ENCODE results near the gene KLHL42.
"Not testable (repeated sequence)": the region's sequence is repeated elsewhere in the genome, so short reads cannot be mapped to it uniquely, and the experiment has no call there.

KLHL42 gene

DNA sequence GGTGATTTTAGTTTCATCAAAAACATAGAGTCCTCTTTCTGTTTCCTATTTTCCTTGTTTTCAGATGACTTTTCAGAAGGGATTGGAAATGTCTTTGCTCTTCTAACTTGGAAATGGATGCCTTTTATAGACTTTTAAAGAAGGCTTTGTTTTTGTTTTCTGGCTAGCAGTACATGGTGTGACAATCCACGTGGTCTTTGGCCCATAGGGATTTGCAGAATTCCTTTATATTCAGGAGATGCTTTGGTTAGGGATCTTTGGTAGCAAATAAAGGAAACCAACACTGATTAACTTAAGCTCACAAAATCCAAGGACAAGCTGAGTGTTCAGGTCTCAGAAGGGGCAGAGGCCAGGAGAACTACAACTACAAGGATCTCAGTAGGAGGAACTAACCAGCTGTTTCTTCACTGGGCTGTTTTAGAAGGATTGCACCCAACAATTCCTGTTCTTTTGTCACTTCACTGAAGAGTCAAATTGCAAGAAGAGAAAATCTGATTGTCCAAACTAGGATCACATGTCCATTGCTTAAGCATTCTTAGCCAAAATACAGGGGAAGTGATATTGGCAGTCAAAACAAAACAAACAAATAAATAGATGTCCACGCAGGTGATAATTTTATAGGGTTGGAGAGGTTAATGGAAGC, 58.6 kb downstream of the KLHL42 start:
- in situ Hi-C loops (cut with MboI; ENCODE audit: low sequenced_read_pairs, unreplicated experiment), result no loop called here
- TF ChIP-seq, protein P1, sequence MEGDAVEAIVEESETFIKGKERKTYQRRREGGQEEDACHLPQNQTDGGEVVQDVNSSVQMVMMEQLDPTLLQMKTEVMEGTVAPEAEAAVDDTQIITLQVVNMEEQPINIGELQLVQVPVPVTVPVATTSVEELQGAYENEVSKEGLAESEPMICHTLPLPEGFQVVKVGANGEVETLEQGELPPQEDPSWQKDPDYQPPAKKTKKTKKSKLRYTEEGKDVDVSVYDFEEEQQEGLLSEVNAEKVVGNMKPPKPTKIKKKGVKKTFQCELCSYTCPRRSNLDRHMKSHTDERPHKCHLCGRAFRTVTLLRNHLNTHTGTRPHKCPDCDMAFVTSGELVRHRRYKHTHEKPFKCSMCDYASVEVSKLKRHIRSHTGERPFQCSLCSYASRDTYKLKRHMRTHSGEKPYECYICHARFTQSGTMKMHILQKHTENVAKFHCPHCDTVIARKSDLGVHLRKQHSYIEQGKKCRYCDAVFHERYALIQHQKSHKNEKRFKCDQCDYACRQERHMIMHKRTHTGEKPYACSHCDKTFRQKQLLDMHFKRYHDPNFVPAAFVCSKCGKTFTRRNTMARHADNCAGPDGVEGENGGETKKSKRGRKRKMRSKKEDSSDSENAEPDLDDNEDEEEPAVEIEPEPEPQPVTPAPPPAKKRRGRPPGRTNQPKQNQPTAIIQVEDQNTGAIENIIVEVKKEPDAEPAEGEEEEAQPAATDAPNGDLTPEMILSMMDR (IDR thresholded peaks at IDR 0.05; ENCODE audit: borderline replicate concordance, control extremely low read depth, extremely low read depth, insufficient read depth, missing control alignments), result no peak

DNA sequence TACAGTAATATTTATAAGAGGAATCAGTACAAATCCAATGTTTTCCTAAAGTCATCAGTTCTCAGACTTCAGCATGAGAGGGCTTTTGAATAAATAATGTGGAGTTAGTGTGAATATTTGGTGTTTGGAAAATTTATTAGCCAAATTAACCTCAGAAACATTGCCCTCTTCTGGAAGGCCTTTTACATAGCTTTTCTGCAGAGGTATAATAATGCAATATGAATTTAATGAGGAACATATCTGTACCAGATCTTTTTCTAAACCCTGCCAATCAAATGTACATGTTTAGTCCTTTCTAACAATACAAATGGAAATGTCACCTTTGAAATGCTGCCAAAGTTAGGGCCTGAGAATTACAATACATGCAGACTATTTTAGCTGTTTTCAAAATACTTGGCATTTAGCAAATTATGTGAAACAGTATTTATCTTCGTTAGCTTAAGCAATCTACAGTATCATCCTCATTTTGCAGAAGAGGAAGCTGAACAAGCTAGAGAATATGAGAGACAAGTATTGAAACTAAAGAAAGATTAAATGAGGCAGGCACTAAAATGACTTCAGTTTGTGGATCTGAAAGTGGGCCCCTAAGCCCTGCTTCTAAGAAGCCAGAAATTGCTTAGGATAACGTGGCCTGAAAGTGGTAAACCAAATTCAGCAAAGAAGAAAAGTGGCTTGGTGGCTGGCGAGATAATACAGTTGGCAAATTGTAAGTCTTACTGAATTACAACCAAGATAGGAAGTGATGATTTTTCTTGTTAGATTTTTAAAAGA, 60.4 kb downstream of the KLHL42 start:
- DNase-seq (ENCODE audit: low spot score), result no peak
- TF ChIP-seq, protein P1 (IDR thresholded peaks at IDR 0.05; ENCODE audit: borderline replicate concordance, control extremely low read depth, extremely low read depth, insufficient read depth, missing control alignments), result peak; percentile 6

More for the DNA sequence above, 58.6 kb downstream of the KLHL42 start:
- no peak for DNase-seq (ENCODE audit: low spot score)

DNA sequence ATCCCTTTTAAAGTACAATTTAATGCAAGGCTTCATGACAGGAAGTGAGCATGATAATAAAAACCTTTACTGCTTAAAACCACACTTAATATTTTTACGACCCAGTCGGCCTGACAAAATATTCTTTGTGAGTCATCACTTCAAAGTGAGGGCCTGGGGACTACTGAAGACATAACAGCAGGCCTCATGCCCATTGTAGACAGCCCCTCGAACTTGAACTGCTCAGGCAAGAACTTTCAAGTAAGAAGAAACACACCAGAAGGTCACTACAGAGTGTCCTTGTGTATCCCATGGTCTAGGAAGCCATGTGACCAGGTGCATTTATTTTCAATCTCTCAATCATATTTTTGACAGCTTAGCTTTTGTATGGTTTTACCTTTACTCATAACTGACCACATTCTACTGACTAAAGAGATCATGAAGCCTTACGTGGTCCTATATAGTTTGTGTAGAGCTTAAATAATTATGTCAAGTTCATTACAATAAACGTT, 61.4 kb downstream of the KLHL42 start:
- TF ChIP-seq, protein P1 (IDR thresholded peaks at IDR 0.05; ENCODE audit: borderline replicate concordance, control extremely low read depth, extremely low read depth, insufficient read depth, missing control alignments), result no peak
- no peak for DNase-seq (ENCODE audit: low spot score)
- in situ Hi-C loops (cut with MboI; ENCODE audit: low sequenced_read_pairs, unreplicated experiment), result no loop called here

More for the DNA sequence above, 60.4 kb downstream of the KLHL42 start:
- in situ Hi-C loops (cut with MboI; ENCODE audit: low sequenced_read_pairs, unreplicated experiment), result no loop called here

DNA sequence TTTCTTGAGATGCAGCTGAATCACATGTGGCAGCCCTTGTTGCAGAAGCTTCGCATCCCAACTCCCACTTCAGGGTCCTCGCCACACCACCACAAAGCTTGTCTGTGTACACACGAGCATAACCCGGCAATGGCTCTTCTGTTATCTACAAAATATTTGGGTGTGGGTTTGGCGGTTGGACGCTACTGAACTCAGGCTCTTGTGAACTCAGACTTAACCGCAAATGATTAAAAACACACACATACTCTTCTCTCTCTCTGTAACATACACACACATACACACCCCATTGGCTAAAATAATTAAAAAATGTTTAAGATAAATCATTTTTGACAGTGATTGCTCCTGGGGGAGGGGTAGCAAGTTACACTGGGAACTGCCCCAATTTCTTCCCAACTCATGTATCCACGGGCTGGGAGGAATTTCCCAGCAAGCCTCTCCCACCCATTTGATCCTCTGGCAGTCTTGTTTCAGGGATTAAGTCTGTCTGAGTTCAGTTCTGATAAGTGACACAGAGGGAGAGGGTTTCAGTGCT, 63.7 kb downstream of the KLHL42 start:
- TF ChIP-seq, protein P1 (IDR thresholded peaks at IDR 0.05; ENCODE audit: borderline replicate concordance, control extremely low read depth, extremely low read depth, insufficient read depth, missing control alignments), result no peak
- in situ Hi-C loops (cut with MboI; ENCODE audit: low sequenced_read_pairs, unreplicated experiment), result no loop called here
- no peak for DNase-seq (ENCODE audit: low spot score)

DNA sequence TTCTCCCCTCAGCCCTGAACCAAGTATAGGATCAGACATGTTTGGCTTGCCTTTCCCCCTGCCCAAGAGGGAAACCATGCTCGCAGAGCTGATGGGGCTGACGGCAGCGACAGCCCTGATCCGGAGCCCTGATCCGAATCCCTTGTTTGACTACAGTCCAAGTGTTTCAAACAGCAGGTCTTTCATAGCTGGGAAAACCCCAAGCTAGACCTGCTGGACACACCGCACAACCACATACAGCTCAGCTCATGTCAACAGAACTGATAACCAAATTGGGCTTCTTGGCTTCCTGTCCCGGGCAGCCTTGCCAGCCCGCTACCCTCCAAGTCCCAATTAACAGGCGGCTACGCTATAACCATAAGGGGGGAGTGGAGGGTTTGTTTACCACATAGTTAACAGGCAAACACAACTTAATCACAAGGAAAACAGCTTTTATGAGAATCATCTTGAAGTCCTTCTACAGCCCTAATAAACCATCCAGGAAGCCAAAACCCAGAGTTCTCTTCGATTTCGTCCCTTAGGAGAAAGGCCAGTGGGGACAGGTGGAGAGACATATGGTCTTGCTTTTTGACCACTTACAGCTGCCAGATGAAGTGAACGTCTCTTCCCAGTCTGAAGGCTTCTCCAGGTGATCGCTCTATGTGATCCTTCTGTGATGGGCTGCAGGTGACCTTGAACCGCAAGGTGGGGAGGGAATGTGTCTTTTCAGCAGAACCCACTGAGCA, 64.5 kb downstream of the KLHL42 start:
- TF ChIP-seq, protein P1 (IDR thresholded peaks at IDR 0.05; ENCODE audit: borderline replicate concordance, control extremely low read depth, extremely low read depth, insufficient read depth, missing control alignments), result no peak
- in situ Hi-C loops (cut with MboI; ENCODE audit: low sequenced_read_pairs, unreplicated experiment), result no loop called here
- no peak for DNase-seq (ENCODE audit: low spot score)

DNA sequence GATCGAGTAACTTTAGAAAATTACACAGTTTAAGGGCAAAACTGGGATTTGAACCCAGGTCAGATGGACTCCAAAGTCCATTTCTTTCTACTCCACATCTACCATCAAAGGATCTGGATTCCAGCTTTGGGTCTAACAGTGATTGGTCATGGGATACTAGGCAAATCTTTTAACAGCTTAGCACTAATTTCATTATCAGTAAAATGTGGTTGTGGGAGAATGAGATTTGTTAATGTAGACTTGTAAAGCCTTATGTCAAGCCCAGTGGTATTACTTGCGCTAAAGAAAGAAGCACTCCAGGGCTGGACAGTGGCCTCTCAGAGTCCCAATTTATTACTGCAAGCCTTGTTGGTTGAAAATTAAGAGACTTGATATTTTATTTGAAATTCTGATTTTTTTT, 65.2 kb downstream of the KLHL42 start:
- TF ChIP-seq, protein P1 (IDR thresholded peaks at IDR 0.05; ENCODE audit: borderline replicate concordance, control extremely low read depth, extremely low read depth, insufficient read depth, missing control alignments), result no peak
- in situ Hi-C loops (cut with MboI; ENCODE audit: low sequenced_read_pairs, unreplicated experiment), result no loop called here
- no peak for DNase-seq (ENCODE audit: low spot score)

DNA sequence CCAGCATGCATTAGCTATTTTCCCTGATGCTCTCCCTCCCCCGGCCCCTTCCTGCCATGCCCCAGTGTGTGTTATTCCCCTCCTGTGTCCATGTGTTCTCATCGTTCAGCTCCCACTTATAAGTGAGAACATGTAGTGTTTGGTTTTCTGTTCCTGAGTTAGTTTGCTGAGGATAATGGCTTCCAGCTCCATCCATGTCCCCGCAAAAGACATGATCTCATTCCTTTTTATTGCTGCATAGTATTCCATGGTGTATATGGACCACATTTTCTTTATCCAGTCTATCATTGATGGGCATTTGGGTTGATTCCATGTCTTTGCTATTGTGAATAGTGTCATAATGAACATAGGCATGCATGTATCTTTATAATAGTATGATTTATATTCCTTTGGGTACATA, 65.7 kb downstream of the KLHL42 start:
- in situ Hi-C loops (cut with MboI; ENCODE audit: low sequenced_read_pairs, unreplicated experiment); DNase-seq (ENCODE audit: low spot score): not testable (repeated sequence)

DNA sequence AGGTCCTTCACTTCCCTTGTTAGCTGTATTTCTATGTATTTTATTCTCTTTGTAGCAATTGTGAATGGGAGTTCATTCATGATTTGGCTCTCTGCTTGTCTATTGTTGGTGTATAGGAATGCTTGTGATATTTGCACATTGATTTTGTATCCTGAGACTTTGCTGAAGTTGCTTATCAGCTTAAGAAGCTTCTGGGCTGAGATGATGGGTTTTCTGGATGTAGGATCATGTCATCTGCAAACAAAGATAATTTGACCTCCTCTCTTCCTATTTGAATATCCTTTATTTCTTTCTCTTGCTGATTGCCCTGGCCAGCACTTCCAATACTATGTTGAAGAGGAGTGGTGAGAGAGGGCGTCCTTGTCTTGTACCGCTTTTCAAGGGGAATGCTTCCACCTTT, 67.3 kb downstream of the KLHL42 start:
- DNase-seq (ENCODE audit: low spot score); in situ Hi-C loops (cut with MboI; ENCODE audit: low sequenced_read_pairs, unreplicated experiment): not testable (repeated sequence)

All from GM13976 (cell line).